NAMALWA (cell line): ENCODE measurements around the gene RFX2.
"Not testable (repeated sequence)": the region's sequence is repeated elsewhere in the genome, so short reads cannot be mapped to it uniquely, and the experiment has no call there.

Experiments used
- DNase-seq: peaks from one replicate; pipeline ENCODE4 v3.0.0-alpha.2; 2015; ENCODE audit warnings: low spot score

Gene RFX2

GRCh38 chr19:6110360-6110977, at the start of gene RFX2:
Gene RFX2, minus strand, starts transcription at chr19:6110500. Its CDS starts 63,004 bp downstream, at chr19:6047496.
- DNase-seq, result peak; percentile 99

GRCh38 chr19:6156033-6156432, 45.7 kb upstream of the RFX2 start:
- no peak for DNase-seq

- DNase-seq, result no peak
These were observed 40.0 kb upstream of the RFX2 start for GRCh38 chr19:6150289-6150688.

- DNase-seq, result no peak
These were observed 30.9 kb upstream of the RFX2 start for GRCh38 chr19:6141217-6141616.

GRCh38 chr19:6138511-6138910, 28.2 kb upstream of the RFX2 start:
- DNase-seq, result no peak

- DNase-seq, result no peak
These were observed 27.8 kb upstream of the RFX2 start for GRCh38 chr19:6138066-6138465.

- no peak for DNase-seq
These were observed 22.9 kb upstream of the RFX2 start for GRCh38 chr19:6133231-6133630.

DNA sequence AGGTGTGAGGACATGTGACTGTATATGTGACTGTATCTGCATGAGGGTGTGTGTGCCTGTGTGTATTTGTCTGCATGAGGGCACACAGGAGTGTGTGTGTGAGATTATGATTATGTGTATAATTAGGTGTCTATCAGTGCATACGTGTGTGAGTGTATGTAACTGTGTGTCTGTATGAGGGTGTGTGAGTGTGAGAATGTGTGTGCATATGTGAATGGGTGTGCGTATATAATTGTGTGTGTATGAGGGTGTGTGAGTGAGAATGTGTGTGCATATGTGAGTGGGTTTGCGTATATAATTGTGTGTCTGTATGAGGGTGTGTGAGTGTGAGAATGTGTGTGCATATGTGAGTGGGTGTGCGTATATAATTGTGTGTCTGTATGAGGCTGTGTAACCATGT, 22.2 kb upstream of the RFX2 start:
- DNase-seq, result no peak

DNA sequence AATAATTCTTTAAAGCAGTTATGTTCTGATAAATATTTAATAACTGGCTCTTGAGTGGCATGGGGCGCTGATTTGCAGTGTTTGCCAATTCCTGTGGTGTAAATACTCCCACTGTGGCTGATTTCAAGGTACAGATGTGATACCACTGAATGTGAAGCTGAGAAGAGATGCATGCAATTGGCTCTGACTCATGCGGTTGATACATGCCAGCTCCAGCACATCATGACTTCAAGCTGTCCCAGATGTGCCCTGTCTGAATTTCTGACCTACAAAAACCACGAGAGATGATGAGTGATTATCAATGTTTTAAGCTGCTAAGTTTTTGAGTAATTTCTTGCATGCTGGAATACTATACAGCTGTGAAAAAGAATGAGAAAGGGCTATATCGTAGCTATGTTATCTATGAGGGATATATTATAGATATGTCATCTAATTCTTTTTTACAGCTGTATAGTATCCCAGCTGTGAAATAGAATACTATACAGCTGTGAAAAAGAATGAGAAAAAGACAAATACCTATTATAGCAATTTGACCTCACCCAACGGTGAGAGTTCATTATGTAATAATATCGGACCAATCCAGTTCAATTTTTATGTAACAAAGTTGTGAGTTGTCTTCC, 17.5 kb upstream of the RFX2 start:
- no peak for DNase-seq

DNA sequence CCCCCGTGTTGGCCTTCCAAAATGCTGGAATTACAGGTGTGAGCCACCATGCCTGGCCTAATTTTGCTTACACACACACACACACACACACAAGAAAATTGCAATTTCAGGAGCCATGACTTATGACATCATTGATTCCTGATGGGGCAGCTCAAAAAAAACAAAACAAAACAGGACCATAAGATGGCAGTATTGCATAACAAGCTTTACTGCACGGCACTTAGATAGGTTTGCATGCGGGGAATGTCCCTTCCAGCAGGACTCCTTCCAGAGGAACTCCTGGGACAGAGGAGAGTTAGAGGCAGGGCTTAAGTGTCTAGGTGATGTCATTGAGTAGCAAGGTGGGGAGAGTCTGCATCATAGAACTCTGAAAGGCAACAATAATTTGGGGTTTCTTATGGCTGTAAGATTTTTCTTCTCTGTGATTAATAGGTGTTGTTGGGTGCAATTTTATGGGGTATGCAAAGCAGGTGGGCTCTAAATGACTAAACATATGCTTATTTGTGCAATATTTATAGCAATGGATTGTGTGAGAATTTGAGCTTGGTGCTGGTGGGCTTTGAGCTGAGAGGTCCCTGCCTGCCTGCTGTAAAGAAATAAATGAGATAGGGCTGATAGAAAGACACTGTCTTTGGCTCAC, 16.2 kb upstream of the RFX2 start:
- peak; percentile 81 for DNase-seq

- DNase-seq, result peak; percentile 85
These were observed 15.3 kb upstream of the RFX2 start for GRCh38 chr19:6125571-6125989.

DNA sequence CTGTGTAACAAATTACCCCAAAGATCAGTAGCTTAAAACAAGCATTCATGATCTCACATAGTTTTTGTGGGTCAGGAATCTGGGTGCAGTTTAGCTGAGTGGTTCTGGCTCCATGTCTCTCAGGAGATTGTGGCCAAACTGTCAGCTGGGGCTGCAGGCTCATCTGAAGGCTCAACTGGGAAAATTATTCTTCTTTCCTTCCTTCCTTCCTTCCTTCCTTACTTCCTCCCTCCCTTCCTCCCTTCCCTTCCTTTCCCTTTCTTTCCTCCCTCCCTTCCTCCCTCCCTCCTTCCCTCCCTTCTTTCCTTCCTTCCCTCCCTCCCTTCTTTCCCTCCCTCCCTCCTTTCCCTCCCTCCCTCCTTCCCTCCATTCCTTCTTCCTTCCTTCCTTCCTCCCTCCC, 8.7 kb upstream of the RFX2 start:
- no peak for DNase-seq

DNA sequence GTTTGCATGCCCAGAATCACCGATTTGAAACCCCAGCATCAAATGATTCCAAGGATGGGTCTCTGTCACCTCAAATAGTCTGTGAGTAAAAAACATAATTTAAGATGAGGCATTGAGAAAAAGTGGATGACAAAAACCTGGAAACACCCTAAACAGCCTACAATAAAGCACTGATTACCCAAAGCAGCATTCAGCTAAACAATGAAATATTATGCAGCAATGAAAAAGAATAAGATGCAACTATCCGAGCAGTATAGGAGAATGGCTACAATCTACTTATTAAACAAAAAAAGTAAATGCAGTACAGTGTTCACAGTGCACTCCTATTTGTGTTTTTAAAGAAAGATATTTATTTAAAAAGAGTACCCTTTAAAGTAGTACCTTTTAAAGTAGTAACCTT, 7.7 kb upstream of the RFX2 start:
- no peak for DNase-seq

DNA sequence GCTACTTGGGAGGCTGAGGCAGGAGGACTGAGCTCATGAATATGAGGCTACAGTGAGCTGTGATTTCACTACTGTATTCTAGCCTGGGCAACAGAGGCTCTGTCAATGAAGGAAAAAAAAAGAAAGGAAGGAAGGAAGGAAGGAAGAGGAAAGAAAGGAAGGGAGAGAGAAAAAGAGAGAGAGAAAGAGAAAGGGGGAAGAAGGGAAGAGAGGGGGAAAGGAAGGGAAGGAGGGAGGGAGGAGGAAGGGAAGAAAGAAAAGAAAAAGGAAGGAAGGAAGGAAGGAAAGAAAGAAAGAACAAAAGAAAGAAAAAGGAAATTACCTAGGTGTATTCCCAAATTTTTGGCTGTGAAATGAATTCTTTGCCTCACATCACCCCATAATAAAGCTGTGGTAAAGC, 7.2 kb upstream of the RFX2 start:
- DNase-seq, result no peak

GRCh38 chr19:6116749-6117430, 6.6 kb upstream of the RFX2 start:
- DNase-seq, result no peak

DNA sequence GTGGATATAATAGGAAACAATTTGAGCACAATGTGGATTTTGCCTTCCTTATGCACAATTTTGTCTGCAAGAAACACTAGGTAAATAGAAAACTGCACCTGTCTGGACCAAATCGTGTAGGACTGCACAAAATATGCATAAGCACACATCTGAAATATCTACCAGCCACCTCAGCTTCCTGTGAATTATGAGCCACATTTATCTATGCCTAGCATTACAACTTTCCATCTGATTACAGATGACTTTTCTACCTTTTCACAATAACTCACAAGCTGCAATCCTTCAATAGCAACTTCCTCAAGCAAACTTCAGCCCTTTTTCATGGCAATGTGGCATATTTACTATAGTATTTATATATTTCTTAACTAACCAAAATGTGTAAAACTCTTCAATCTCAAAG, 5.7 kb upstream of the RFX2 start:
- no peak for DNase-seq

- no peak for DNase-seq
These were observed 3.4 kb upstream of the RFX2 start for GRCh38 chr19:6113616-6114188.

DNA sequence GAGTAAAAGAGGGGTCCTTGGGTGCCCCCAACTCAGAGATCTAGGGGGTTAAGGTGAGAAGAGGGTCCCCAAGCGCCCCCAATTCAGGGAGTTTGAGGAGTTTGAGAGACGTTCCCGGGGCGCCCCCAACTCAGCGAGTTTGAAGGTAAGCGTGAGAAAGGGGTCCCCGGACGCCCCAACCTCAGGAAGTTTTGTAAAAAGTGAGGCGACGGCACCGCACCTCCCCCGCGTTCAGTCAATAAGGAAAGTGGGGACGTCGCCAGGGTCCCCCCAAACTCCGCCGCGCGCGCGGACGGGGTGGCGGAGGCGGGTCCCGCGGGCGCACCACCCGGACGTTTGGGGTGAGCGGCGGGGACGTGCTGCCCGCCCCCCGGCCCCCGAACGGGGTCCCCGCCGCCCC, 353 bp downstream of the RFX2 start:
- DNase-seq, result no peak

DNA sequence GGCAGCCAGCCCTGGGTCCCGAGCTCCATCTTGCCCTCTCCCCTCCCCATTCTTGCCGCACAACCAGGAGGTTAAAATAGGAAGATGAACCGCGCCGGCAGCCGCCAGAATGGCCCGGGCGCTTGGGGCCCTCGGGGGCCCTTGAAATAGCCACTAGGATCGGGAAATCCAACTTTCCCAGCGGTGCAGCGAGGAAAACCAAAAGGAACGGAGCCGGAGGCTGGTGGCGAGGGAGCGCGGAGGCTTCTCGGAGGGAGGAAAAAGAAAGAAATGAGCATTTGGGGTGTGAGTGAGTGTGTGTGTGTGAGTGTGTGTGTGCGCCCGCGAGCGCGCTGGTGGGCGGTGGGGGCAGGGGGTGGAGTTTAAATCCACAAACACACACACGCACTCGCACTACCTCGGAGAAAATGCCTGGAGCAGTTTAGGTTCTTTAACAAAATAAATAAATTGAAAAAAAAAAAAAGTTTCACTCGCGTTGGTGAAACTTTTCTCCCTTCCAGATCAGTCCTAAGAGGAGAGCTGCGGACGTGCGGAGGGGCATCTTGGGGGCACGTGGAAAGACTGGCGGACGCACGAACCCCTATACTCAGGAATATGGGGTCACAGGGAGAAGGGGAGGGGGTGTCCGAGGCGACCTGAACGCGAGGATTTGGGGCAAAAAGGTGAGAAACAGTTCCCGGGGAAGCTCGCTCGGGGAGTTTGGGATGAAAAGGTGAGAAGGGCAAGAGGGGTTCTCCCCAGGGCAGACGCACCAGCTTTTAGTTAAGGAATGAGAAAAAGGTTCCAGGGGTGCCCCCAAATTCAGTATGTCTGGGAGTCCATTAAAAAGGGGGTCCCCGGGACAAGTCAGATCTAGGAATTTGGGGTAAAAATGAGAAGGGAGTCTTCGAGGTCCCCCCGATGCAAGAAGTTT, 1.3 kb downstream of the RFX2 start:
- DNase-seq, result no peak

- DNase-seq, result not testable (repeated sequence)
These were observed 3.5 kb downstream of the RFX2 start for GRCh38 chr19:6106643-6107294.

- no peak for DNase-seq
These were observed 4.9 kb downstream of the RFX2 start for GRCh38 chr19:6105444-6105843.
